Mesendoderm (in vitro differentiated cells): ENCODE results near the gene CAND2.

Experiments
- DNase-seq: peaks from one replicate; pipeline ENCODE4 v3.0.0; 2013
- H2AK5ac ChIP-seq: 2 replicates; pipeline ENCODE4 v1.6.1; 2013; ENCODE audit warnings: low read length, inconsistent platforms
- H2BK120ac ChIP-seq: 2 replicates; pipeline ENCODE4 v1.6.1; 2013; ENCODE audit warnings: low read depth, mild to moderate bottlenecking, low read length, moderate library complexity, mixed read lengths
- H2BK15ac ChIP-seq: replicated peaks from 2 replicates; pipeline ENCODE4 v1.6.1; 2013; ENCODE audit warnings: low read depth, mild to moderate bottlenecking, moderate library complexity
- H2BK5ac ChIP-seq: 2 replicates; pipeline ENCODE4 v1.6.1; 2013; ENCODE audit warnings: low read length, inconsistent platforms
- H3K18ac ChIP-seq: 2 replicates; pipeline ENCODE4 v1.6.1; 2013; ENCODE audit warnings: mild to moderate bottlenecking, low read length, mixed read lengths
- H3K23ac ChIP-seq: one replicate; pipeline ENCODE4 v1.6.1; 2013; ENCODE audit warnings: low read length
- H3K27ac ChIP-seq: 2 replicates; pipeline ENCODE4 v1.5.1; 2013; ENCODE audit warnings: low read depth, mild to moderate bottlenecking, inconsistent platforms, low read length, moderate library complexity
- H3K27me3 ChIP-seq: 2 replicates; pipeline ENCODE4 v1.6.1; 2013; ENCODE audit warnings: low read length, control low read depth, mild to moderate bottlenecking, inconsistent platforms; ENCODE audit not compliant: insufficient read depth, poor library complexity
- H3K36me3 ChIP-seq: 2 replicates; pipeline ENCODE4 v1.6.1; 2013; ENCODE audit warnings: low read length, inconsistent platforms; ENCODE audit not compliant: control insufficient read depth, insufficient read depth
- H3K4ac ChIP-seq: one replicate; pipeline ENCODE4 v1.6.1; 2013; ENCODE audit warnings: low read depth, mild to moderate bottlenecking, low read length, moderate library complexity
- H3K4me1 ChIP-seq: 2 replicates; pipeline ENCODE4 v1.6.1; 2013; ENCODE audit warnings: low read depth, low read length, inconsistent platforms; ENCODE audit not compliant: control insufficient read depth
- H3K4me2 ChIP-seq: 2 replicates; pipeline ENCODE4 v1.6.1; 2013; ENCODE audit warnings: low read length
- H3K4me3 ChIP-seq: 2 replicates; pipeline ENCODE4 v1.5.1; 2013; ENCODE audit warnings: mild to moderate bottlenecking, low read length
- H3K56ac ChIP-seq: one replicate; pipeline ENCODE4 v1.6.1; 2013; ENCODE audit warnings: low read length
- H3K79me1 ChIP-seq: 2 replicates; pipeline ENCODE4 v1.6.1; 2013; ENCODE audit warnings: low read length, inconsistent platforms
- H3K79me2 ChIP-seq: 2 replicates; pipeline ENCODE4 v1.6.1; 2013; ENCODE audit warnings: mild to moderate bottlenecking, low read length; ENCODE audit not compliant: control insufficient read depth, insufficient read depth
- H3K9ac ChIP-seq: 2 replicates; pipeline ENCODE4 v1.6.1; 2013; ENCODE audit warnings: low read length, inconsistent platforms
- H4K5ac ChIP-seq: one replicate; pipeline ENCODE4 v1.6.1; 2013; ENCODE audit warnings: low read length
- H4K8ac ChIP-seq: one replicate; pipeline ENCODE4 v1.6.1; 2013; ENCODE audit warnings: low read depth, mild to moderate bottlenecking, control low read depth, low read length, moderate library complexity
- WGBS: extraction: QIAGEN DNeasy Blood & Tissue Kit; methylation state at CpG from one replicate; pipeline ENCODE4 v1.1.7; 2013; ENCODE audit warnings: low lambda C conversion rate, missing lambda C conversion rate; ENCODE audit not compliant: insufficient coverage; ENCODE audit errors: extremely low coverage; 5-methylcytosine and 5-hydroxymethylcytosine counted together

CAND2 gene

GRCh38 chr3:12799525-12800440 is 3.3 kb downstream of the CAND2 start:
- H3K23ac ChIP-seq, result no peak overlapping the region
- no peak overlapping the region for H3K9ac ChIP-seq
- H3K4me2 ChIP-seq, result no peak overlapping the region
- no peaks in the 10 kb centered on the region for H3K36me3 ChIP-seq
- H3K4me1 ChIP-seq, result no peaks in the 10 kb centered on the region
- H4K8ac ChIP-seq, result no peak overlapping the region
- H4K5ac ChIP-seq, result no peak overlapping the region
- H2BK15ac ChIP-seq, result no peak overlapping the region
- WGBS, result no CpG with 5 or more reads among the region's 7 CpGs
- DNase-seq, result no peak
- H2BK120ac ChIP-seq, result no peak overlapping the region
- no peaks in the 10 kb centered on the region for H3K79me1 ChIP-seq
- no peak overlapping the region for H3K27ac ChIP-seq
- H3K56ac ChIP-seq, result no peak overlapping the region
- no peak overlapping the region for H3K4me3 ChIP-seq
- no peaks in the 10 kb centered on the region for H3K79me2 ChIP-seq
- no peaks in the 10 kb centered on the region for H3K27me3 ChIP-seq
- H2AK5ac ChIP-seq, result no peak overlapping the region
- H3K18ac ChIP-seq, result no peak overlapping the region
- H2BK5ac ChIP-seq, result no peak overlapping the region
- H3K4ac ChIP-seq, result no peak overlapping the region

- no peak overlapping the region for H4K8ac ChIP-seq
- no peak overlapping the region for H3K9ac ChIP-seq
- H2BK120ac ChIP-seq, result no peak overlapping the region
- WGBS, result no CpG with 5 or more reads among the region's 12 CpGs
- no peak overlapping the region for H4K5ac ChIP-seq
- no peaks in the 10 kb centered on the region for H3K79me1 ChIP-seq
- no peak overlapping the region for H2AK5ac ChIP-seq
- no peaks in the 10 kb centered on the region for H3K79me2 ChIP-seq
- no peak overlapping the region for H3K4me3 ChIP-seq
- H2BK15ac ChIP-seq, result no peak overlapping the region
- no peaks in the 10 kb centered on the region for H3K4me1 ChIP-seq
- no peak overlapping the region for H2BK5ac ChIP-seq
- DNase-seq, result no peak
- no peaks in the 10 kb centered on the region for H3K36me3 ChIP-seq
- H3K23ac ChIP-seq, result no peak overlapping the region
- no peak overlapping the region for H3K4me2 ChIP-seq
- H3K27ac ChIP-seq, result no peak overlapping the region
- no peak overlapping the region for H3K18ac ChIP-seq
- H3K27me3 ChIP-seq, result no peaks in the 10 kb centered on the region
- H3K4ac ChIP-seq, result no peak overlapping the region
- H3K56ac ChIP-seq, result no peak overlapping the region
Measured at GRCh38 chr3:12803371-12803770, 6.9 kb downstream of the CAND2 start.

- H3K27ac ChIP-seq, result no peak overlapping the region
- no peaks in the 10 kb centered on the region for H3K79me1 ChIP-seq
- no peak overlapping the region for H4K8ac ChIP-seq
- H3K18ac ChIP-seq, result no peak overlapping the region
- no peak overlapping the region for H2AK5ac ChIP-seq
- H3K79me2 ChIP-seq, result no peaks in the 10 kb centered on the region
- H2BK15ac ChIP-seq, result no peak overlapping the region
- no peaks in the 10 kb centered on the region for H3K27me3 ChIP-seq
- no peak overlapping the region for H3K9ac ChIP-seq
- no peak overlapping the region for H3K4ac ChIP-seq
- no CpG with 5 or more reads among the region's 9 CpGs for WGBS
- no peak overlapping the region for H3K4me3 ChIP-seq
- peaks cover 1% of the 10 kb centered on the region for H3K4me1 ChIP-seq
- H3K4me2 ChIP-seq, result no peak overlapping the region
- no peak for DNase-seq
- H4K5ac ChIP-seq, result no peak overlapping the region
- H2BK120ac ChIP-seq, result no peak overlapping the region
- no peaks in the 10 kb centered on the region for H3K36me3 ChIP-seq
- no peak overlapping the region for H3K23ac ChIP-seq
- no peak overlapping the region for H3K56ac ChIP-seq
- no peak overlapping the region for H2BK5ac ChIP-seq
Measured at GRCh38 chr3:12807066-12807465, 10.6 kb downstream of the CAND2 start.

GRCh38 chr3:12807601-12808359 is 11.3 kb downstream of the CAND2 start:
- no CpG with 5 or more reads among the region's 7 CpGs for WGBS
- Histone ChIP-seq H2BK15ac (no peak overlapping the region), H3K27ac (no peak overlapping the region), H3K27me3 (no peaks in the 10 kb centered on the region), H3K9ac (no peak overlapping the region), H3K79me2 (no peaks in the 10 kb centered on the region), H3K4me3 (no peak overlapping the region), H3K4me2 (no peak overlapping the region), H3K36me3 (no peaks in the 10 kb centered on the region), H3K18ac (no peak overlapping the region), H4K8ac (no peak overlapping the region), H4K5ac (no peak overlapping the region), H3K4ac (no peak overlapping the region), H2AK5ac (no peak overlapping the region), H3K23ac (no peak overlapping the region), H3K4me1 (peaks cover 1% of the 10 kb centered on the region), H3K79me1 (no peaks in the 10 kb centered on the region), H2BK5ac (no peak overlapping the region), H2BK120ac (no peak overlapping the region), H3K56ac (no peak overlapping the region)
- DNase-seq, result no peak

- H3K23ac ChIP-seq, result no peak overlapping the region
- peaks cover 1% of the 10 kb centered on the region for H3K4me1 ChIP-seq
- H3K9ac ChIP-seq, result no peak overlapping the region
- no peak overlapping the region for H2BK5ac ChIP-seq
- no peak overlapping the region for H3K18ac ChIP-seq
- WGBS, result no CpG with 5 or more reads among the region's 2 CpGs
- no peak overlapping the region for H4K8ac ChIP-seq
- H3K27me3 ChIP-seq, result no peaks in the 10 kb centered on the region
- no peak overlapping the region for H3K4me2 ChIP-seq
- no peak overlapping the region for H3K27ac ChIP-seq
- H3K4ac ChIP-seq, result no peak overlapping the region
- no peak overlapping the region for H2BK15ac ChIP-seq
- H3K4me3 ChIP-seq, result no peak overlapping the region
- no peak overlapping the region for H4K5ac ChIP-seq
- no peaks in the 10 kb centered on the region for H3K79me2 ChIP-seq
- H2BK120ac ChIP-seq, result no peak overlapping the region
- no peak overlapping the region for H3K56ac ChIP-seq
- H3K79me1 ChIP-seq, result no peaks in the 10 kb centered on the region
- H2AK5ac ChIP-seq, result no peak overlapping the region
- no peaks in the 10 kb centered on the region for H3K36me3 ChIP-seq
- no peak for DNase-seq
Measured at GRCh38 chr3:12808587-12808986, 12.1 kb downstream of the CAND2 start.
